Measurements from ENCODE around the gene ZNF782. TPM values are rescaled to one million over a fixed set of nuclear protein-coding genes. Genes with fewer than 3 reads are reported as not detected.

Gene ZNF782
- total RNA-seq, 1 experiment from 2014 or later, result 4.9 TPM

DNA sequence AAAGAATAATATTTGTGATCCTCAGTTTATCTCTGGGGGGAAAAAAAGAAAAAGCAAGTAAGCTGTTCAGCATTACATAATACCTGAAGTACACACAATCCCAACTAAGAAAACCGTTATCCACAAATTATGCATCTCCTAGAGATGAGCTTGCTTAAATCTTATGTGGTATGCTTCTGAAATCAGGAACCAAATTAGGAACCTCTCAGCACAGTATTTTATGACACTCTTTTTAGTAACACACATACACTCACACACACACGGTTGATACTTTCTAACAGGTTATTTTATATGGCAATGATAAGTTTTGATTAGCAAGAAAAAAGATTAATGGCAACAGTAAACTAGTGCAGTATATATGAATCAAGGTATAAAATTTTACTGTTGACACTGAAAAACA is 75.2 kb downstream of the ZNF782 start:
- no peak overlapping the region for H3K18ac ChIP-seq (ENCODE audit: insufficient read length, low read depth, low read length)
- no peak overlapping the region for H4K91ac ChIP-seq (ENCODE audit: insufficient read length, low read depth, low read length)
- no CpG with 5 or more reads among the region's 2 CpGs for WGBS (ENCODE audit: extremely low coverage, insufficient read length, low lambda C conversion rate)
- no peaks in the 10 kb centered on the region for H3K27me3 Mint-ChIP-seq (ENCODE audit: low read depth)
- H3K4me1 ChIP-seq (ENCODE audit: insufficient read depth, low read length), result peaks cover 4% of the 10 kb centered on the region
- H3K27ac ChIP-seq (ENCODE audit: insufficient read length, low read depth, low read length), result no peak overlapping the region
- no peak overlapping the region for H3K14ac ChIP-seq (ENCODE audit: insufficient read depth, low read length)
- no peak overlapping the region for H2BK20ac ChIP-seq (ENCODE audit: low read depth, low read length, poor library complexity, severe bottlenecking)
- no peak overlapping the region for H2BK120ac ChIP-seq (ENCODE audit: low read depth, low read length, poor library complexity, severe bottlenecking)
- TF ChIP-seq, protein P1, sequence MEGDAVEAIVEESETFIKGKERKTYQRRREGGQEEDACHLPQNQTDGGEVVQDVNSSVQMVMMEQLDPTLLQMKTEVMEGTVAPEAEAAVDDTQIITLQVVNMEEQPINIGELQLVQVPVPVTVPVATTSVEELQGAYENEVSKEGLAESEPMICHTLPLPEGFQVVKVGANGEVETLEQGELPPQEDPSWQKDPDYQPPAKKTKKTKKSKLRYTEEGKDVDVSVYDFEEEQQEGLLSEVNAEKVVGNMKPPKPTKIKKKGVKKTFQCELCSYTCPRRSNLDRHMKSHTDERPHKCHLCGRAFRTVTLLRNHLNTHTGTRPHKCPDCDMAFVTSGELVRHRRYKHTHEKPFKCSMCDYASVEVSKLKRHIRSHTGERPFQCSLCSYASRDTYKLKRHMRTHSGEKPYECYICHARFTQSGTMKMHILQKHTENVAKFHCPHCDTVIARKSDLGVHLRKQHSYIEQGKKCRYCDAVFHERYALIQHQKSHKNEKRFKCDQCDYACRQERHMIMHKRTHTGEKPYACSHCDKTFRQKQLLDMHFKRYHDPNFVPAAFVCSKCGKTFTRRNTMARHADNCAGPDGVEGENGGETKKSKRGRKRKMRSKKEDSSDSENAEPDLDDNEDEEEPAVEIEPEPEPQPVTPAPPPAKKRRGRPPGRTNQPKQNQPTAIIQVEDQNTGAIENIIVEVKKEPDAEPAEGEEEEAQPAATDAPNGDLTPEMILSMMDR (conservative IDR thresholded peaks at IDR 0.05), result no peak
- H3K36me3 Mint-ChIP-seq (ENCODE audit: insufficient read depth in 1 of 3, low read depth in 3 of 3), result peaks cover 25 to 29% (median 28%) of the 10 kb centered on the region in 3 experiments
- no peak overlapping the region for H4K5ac ChIP-seq (ENCODE audit: insufficient read length, low read depth, low read length)
- no peak overlapping the region for H3K4ac ChIP-seq (ENCODE audit: low read depth, low read length)
- H3K9me3 ChIP-seq (ENCODE audit: control insufficient read depth, low read depth, low read length), result no peaks in the 10 kb centered on the region
- no peak overlapping the region for H3K27ac Mint-ChIP-seq
- H3K9ac ChIP-seq (ENCODE audit: extremely low read depth, insufficient read length, low read length), result no peak overlapping the region
- peaks cover 13 to 14% of the 10 kb centered on the region in 2 experiments; a peak in 4 of 5 replicates for H3K9me3 Mint-ChIP-seq
- no peak overlapping the region for H4K8ac ChIP-seq (replicated peaks; ENCODE audit: insufficient read length, low read depth, low read length)
- peaks cover 2% of the 10 kb centered on the region; the same call in 1 of the 2 replicates for H3K79me2 ChIP-seq (ENCODE audit: insufficient read depth, low read length)
- no peak overlapping the region for H2BK15ac ChIP-seq (ENCODE audit: low read depth, low read length)
- peaks cover 22 to 26% of the 10 kb centered on the region in 2 experiments for H3K4me1 Mint-ChIP-seq
- H3T11ph ChIP-seq (ENCODE audit: low read length), result no peak overlapping the region
- no peak overlapping the region for H3K23ac ChIP-seq (ENCODE audit: insufficient read length, low read depth, low read length)
- H3K79me1 ChIP-seq (ENCODE audit: insufficient read depth, low read depth, low read length, poor library complexity, severe bottlenecking), result peaks cover 2% of the 10 kb centered on the region
- H4K20me1 ChIP-seq (ENCODE audit: control insufficient read depth, insufficient read depth, insufficient read length), result no peaks in the 10 kb centered on the region
- H3K4me2 ChIP-seq (ENCODE audit: insufficient read depth, insufficient read length, low read length), result no peak overlapping the region
- H2BK12ac ChIP-seq (ENCODE audit: insufficient read length, low read depth, low read length), result no peak overlapping the region
- no peak overlapping the region for H2AFZ ChIP-seq (ENCODE audit: low read length)
- peaks cover 4% of the 10 kb centered on the region for H3K23me2 ChIP-seq (ENCODE audit: insufficient read length, low read depth, low read length, poor library complexity, severe bottlenecking)
- no peak for DNase-seq
- H3K4me3 Mint-ChIP-seq, result peak overlapping the region; percentile 88 to 94
- H2AK5ac ChIP-seq (ENCODE audit: insufficient read length, low read length), result no peak overlapping the region
- no peak overlapping the region for H2BK5ac ChIP-seq (ENCODE audit: insufficient read length, low read length)
- H3K56ac ChIP-seq (ENCODE audit: insufficient read length, low read depth, low read length), result no peak overlapping the region
- no peaks in the 10 kb centered on the region for H3K27me3 ChIP-seq (ENCODE audit: insufficient read depth, low read length)
